Measurements from ENCODE around the gene GAGE13.
"Not testable (repeated sequence)": the region's sequence is repeated elsewhere in the genome, so short reads cannot be mapped to it uniquely, and the experiment has no call there.

The GAGE13 gene

DNA sequence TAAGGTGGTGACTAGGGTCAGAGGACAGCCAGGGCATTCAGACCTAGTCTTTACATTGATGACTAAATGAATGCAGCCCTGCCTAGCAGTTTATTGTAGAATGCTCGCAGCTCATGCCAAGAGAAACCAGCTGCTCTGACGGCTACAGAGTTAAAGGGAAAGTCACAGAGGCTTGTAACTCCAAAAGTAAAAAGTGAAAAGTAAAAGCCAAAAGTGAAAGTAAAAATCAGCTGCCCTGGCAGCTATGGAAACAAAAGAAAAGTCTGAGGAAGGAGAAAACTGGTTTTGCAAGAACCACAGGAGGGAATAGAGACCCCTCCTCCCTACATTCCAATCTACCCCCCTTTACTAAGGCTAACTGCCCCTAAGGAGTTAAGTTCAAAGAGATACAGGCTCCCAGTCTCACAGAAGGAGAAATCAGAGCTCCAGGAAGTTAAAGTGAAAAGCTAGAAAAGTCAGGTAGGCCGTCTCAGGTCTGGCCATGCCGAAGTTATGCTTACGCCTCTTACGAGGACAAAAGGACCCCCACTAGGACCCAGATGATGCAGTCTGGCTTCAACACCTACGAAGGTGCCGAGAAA lies 21.9 kb upstream of the GAGE13 start:
- no peak for FAIRE-seq
- TF ChIP-seq, protein P1, sequence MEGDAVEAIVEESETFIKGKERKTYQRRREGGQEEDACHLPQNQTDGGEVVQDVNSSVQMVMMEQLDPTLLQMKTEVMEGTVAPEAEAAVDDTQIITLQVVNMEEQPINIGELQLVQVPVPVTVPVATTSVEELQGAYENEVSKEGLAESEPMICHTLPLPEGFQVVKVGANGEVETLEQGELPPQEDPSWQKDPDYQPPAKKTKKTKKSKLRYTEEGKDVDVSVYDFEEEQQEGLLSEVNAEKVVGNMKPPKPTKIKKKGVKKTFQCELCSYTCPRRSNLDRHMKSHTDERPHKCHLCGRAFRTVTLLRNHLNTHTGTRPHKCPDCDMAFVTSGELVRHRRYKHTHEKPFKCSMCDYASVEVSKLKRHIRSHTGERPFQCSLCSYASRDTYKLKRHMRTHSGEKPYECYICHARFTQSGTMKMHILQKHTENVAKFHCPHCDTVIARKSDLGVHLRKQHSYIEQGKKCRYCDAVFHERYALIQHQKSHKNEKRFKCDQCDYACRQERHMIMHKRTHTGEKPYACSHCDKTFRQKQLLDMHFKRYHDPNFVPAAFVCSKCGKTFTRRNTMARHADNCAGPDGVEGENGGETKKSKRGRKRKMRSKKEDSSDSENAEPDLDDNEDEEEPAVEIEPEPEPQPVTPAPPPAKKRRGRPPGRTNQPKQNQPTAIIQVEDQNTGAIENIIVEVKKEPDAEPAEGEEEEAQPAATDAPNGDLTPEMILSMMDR (IDR thresholded peaks at IDR 0.05; ENCODE audit: insufficient read depth, missing control alignments), result no peak
- DNase-seq (ENCODE audit: insufficient read length, low spot score), result no peak

DNA sequence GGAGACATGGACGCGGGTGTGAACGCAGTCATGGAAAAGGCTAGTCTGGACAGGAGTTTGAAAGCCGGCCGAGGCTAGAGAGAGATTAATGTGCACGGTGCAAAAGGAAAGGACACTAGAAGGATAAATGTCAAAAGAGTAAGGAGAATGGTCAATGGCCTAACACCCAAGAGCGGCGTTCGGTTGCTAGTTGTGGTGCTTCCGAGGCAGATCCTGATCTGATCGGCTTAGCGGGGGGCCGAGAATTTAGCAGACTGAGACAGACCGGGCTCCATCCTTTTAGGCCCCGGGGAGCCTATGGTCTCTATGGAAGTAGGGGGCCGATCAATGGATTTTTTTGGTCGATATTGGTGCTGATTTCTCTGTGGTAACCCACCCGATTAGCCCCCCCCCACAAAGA lies 21.0 kb upstream of the GAGE13 start:
- TF ChIP-seq, protein P1 (IDR thresholded peaks at IDR 0.05; ENCODE audit: insufficient read depth, missing control alignments), result no peak
- no peak for DNase-seq (ENCODE audit: insufficient read length, low spot score)
- FAIRE-seq, result no peak

- TF ChIP-seq, protein P1 (IDR thresholded peaks at IDR 0.05; ENCODE audit: insufficient read depth, missing control alignments), result no peak
- FAIRE-seq (no peak), DNase-seq (ENCODE audit: insufficient read length, low spot score) (no peak)
Measured at GRCh38 chrX:49312176-49312575, 19.2 kb upstream of the GAGE13 start.

GRCh38 chrX:49316085-49316484 lies 15.3 kb upstream of the GAGE13 start:
- TF ChIP-seq, protein P1 (IDR thresholded peaks at IDR 0.05; ENCODE audit: insufficient read depth, missing control alignments), result no peak
- DNase-seq (ENCODE audit: insufficient read length, low spot score) (no peak), FAIRE-seq (no peak)

DNA sequence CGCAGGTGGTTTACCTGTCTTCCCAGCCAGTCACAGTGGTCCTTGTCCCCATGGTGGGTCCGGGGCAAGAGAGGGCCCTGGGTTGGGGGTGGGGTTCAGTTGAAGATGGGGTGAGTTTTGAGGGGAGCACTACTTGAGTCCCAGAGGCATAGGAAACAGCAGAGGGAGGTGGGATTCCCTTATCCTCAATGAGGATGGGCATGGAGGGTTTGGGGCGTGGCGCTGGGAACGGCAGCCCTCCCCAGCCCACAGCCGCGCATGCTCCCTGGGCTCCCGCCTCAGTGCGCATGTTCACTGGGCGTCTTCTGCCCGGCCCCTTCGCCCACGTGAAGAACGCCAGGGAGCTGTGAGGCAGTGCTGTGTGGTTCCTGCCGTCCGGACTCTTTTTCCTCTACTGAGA lies 9.6 kb upstream of the GAGE13 start, which contains the start of gene GAGE12J:
Gene GAGE12J (plus strand): TSS at position 301 of the 400 bp plus-strand sequence. CDS start 1,157 bp downstream, outside the sequence.
- FAIRE-seq; DNase-seq (ENCODE audit: insufficient read length, low spot score): not testable (repeated sequence)

GRCh38 chrX:49322266-49322665 lies 9.1 kb upstream of the GAGE13 start:
- not testable (repeated sequence) for DNase-seq (ENCODE audit: insufficient read length, low spot score); FAIRE-seq

- FAIRE-seq; DNase-seq (ENCODE audit: insufficient read length, low spot score): not testable (repeated sequence)
Measured at GRCh38 chrX:49323735-49324134, 7.6 kb upstream of the GAGE13 start.

- DNase-seq (ENCODE audit: insufficient read length, low spot score); FAIRE-seq: not testable (repeated sequence)
Measured at GRCh38 chrX:49330421-49330820, 961 bp upstream of the GAGE13 start.

GRCh38 chrX:49331841-49332240 lies 459 bp downstream of the GAGE13 start:
- not testable (repeated sequence) for FAIRE-seq; DNase-seq (ENCODE audit: insufficient read length, low spot score)

GRCh38 chrX:49341449-49341848 lies 10.1 kb downstream of the GAGE13 start:
- not testable (repeated sequence) for FAIRE-seq; DNase-seq (ENCODE audit: insufficient read length, low spot score)

GRCh38 chrX:49344496-49345175 lies 13.3 kb downstream of the GAGE13 start:
- FAIRE-seq; DNase-seq (ENCODE audit: insufficient read length, low spot score): not testable (repeated sequence)

GRCh38 chrX:49345402-49345801 lies 14.0 kb downstream of the GAGE13 start:
- DNase-seq (ENCODE audit: insufficient read length, low spot score); FAIRE-seq: not testable (repeated sequence)

- not testable (repeated sequence) for FAIRE-seq; DNase-seq (ENCODE audit: insufficient read length, low spot score)
Measured at GRCh38 chrX:49346150-49346549, 14.8 kb downstream of the GAGE13 start.
